HG03354 (cell line): Measurements from ENCODE around the gene ARHGEF7.

ENCODE experiments used
- ATAC-seq: cut with Tn5 transposase; IDR thresholded peaks from one replicate; pipeline ENCODE4 v1.9.1; 2021; ENCODE audit warnings: mild to moderate bottlenecking; ENCODE audit not compliant: unreplicated experiment, poor library complexity, severe bottlenecking

ARHGEF7 gene

GRCh38 chr13:111326981-111327642, 212.0 kb downstream of the ARHGEF7 start:
- no peak for ATAC-seq

GRCh38 chr13:111327730-111328573, 212.8 kb downstream of the ARHGEF7 start:
- no peak for ATAC-seq

GRCh38 chr13:111328574-111329410, 213.7 kb downstream of the ARHGEF7 start:
- no peak for ATAC-seq

- ATAC-seq, result no peak
These were observed 214.5 kb downstream of the ARHGEF7 start for GRCh38 chr13:111329641-111330040.

- ATAC-seq, result no peak
These were observed 215.0 kb downstream of the ARHGEF7 start for GRCh38 chr13:111330066-111330610.

- no peak for ATAC-seq
These were observed 220.2 kb downstream of the ARHGEF7 start for GRCh38 chr13:111335298-111335697.

GRCh38 chr13:111336666-111337065, 221.6 kb downstream of the ARHGEF7 start:
- ATAC-seq, result no peak

GRCh38 chr13:111337206-111337605, 222.1 kb downstream of the ARHGEF7 start:
- ATAC-seq, result no peak

GRCh38 chr13:111337741-111338140, 222.6 kb downstream of the ARHGEF7 start:
- no peak for ATAC-seq

GRCh38 chr13:111338841-111339240, 223.7 kb downstream of the ARHGEF7 start:
- ATAC-seq, result no peak

- ATAC-seq, result no peak
These were observed 224.4 kb downstream of the ARHGEF7 start for GRCh38 chr13:111339366-111340143.

- no peak for ATAC-seq
These were observed 226.8 kb downstream of the ARHGEF7 start for GRCh38 chr13:111341886-111342285.

- no peak for ATAC-seq
These were observed 227.6 kb downstream of the ARHGEF7 start for GRCh38 chr13:111342721-111343120.

- no peak for ATAC-seq
These were observed 228.2 kb downstream of the ARHGEF7 start for GRCh38 chr13:111343186-111343805.

GRCh38 chr13:111344471-111345191, 229.5 kb downstream of the ARHGEF7 start:
- no peak for ATAC-seq

- ATAC-seq, result no peak
These were observed 230.6 kb downstream of the ARHGEF7 start for GRCh38 chr13:111345682-111346081.

- ATAC-seq, result no peak
These were observed 231.1 kb downstream of the ARHGEF7 start for GRCh38 chr13:111346101-111346680.

GRCh38 chr13:111347438-111347837, 232.3 kb downstream of the ARHGEF7 start:
- no peak for ATAC-seq
